ENCODE results near the gene SSX2IP.

DNA sequence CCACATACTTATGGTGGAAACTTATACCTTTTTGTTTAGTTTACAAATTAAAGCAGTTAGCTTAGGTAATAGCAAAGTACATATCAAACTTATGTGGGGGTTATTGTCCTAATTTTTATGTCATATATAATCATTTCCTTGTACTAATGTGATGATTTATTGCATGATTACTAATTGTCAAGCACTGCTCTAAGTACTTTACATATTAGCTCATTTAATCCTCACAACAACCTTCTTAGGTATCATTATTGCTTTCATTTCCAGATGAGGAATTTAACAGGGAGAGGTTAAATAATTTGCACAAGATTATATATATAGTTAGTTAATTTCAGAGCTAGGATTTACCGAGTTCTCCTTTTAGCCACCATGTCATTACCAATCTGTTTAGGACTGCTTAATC, 11.9 kb upstream of the SSX2IP start:
- TF ChIP-seq POLR2AphosphoS5 (IDR thresholded peaks at IDR 0.05) (no peak), EP300 (IDR thresholded peaks at IDR 0.05) (no peak), POLR2A (IDR thresholded peaks at IDR 0.05; ENCODE audit: low read depth) (no peak)

Measured in esophagus muscularis mucosa (tissue), 3 donors.